HG02610 (cell line): ENCODE data around the gene PPM1H.

ENCODE experiments used
- ATAC-seq: cut with Tn5 transposase; IDR thresholded peaks from one replicate; pipeline ENCODE4 v1.9.1; 2021; ENCODE audit warnings: mild to moderate bottlenecking, moderate library complexity; ENCODE audit not compliant: unreplicated experiment

The PPM1H gene

GRCh38 chr12:62717643-62718042 is 217.3 kb downstream of the PPM1H start:
- ATAC-seq, result no peak

DNA sequence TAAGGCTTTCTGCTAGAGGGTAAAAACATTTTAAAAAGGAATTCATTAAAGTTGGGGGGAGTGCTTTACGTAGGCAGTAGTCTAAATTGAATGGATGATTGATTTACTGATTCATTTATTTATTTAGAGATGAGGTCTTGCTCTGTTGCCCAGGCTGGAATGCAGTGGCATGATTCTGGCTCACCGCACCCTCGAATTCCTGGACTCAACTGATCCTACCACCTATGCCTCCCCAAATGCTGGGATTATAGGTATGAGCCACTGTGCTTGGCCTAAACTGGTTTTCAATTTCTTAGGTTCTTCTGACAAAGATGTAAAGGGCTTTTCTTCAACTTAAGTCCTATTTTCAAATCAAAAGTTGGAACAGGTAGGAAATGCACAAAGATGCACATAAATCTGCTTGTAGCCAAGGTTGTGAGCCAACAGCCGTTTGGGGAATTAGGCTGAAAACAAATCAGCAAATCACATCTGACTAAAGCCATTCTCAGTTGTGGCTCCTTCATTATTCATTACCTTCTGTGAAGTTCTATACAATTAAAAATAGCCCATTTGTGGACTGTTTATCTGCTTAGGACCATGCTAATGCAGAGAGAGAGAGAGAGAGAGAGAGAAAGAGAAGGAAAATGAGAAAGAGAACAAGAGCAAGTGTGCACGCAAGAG is 218.0 kb downstream of the PPM1H start:
- no peak for ATAC-seq

DNA sequence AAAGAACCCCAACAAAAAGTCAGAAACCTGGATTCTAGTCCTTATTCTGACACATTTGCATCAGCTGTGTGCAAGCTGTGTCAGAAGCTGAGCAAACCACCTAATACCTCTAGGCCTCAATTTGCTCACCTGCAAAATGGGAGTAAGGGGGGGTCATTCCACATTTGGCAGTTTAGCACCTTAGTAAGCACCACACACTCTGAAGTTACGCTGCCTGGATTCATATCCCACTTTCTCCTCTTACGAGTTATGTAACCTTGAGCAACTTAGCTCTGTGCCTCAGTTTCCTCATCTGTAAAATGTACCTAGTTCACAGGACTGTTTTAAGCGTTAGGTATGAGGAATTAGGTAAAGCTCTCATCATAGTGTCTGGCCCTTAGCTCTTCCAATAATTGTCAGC is 218.9 kb downstream of the PPM1H start:
- no peak for ATAC-seq

DNA sequence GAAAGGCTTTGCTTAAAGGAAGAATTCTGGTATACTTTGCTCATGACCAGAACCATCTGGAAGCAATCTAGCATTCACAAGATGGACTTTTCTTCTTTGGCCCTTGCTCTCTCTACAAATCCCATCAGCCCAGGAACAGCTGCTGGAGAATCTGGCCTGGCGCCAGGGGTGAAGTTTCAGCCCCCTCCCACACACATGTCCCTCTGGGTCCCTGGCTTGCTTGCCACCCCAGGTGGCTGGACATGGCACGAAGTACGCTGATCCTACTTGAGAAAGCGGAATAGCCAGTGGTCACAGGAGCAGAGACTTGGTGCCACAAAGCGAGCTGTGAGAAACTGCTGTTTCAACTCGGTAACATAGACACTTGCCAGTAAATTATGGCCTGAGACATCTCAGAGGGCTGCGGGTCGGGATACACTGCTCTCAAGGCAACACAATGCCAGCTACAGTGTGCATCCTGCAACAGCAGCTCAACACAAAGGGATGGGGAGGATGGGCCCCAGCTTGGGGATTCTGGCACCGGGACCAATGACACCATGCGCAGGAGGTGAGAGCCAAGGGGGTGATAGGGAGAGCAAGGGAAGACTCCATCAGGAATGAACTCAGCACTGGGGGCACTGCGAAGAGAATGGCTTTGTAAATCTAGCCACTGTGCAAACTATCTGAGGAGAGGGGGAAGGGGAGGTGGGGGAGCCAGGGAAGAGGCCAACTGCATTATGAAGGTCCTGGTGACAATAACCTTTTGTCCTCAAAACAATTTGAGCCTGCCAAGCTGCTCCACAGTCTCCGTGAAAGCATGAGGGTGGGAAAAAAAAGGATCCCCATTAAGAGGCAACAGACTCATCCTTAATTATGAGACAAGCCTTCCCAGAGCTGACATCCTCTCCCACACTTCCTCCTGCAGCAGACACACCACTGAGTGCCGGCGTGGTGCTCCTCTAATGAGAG is 219.9 kb downstream of the PPM1H start:
- ATAC-seq, result no peak

DNA sequence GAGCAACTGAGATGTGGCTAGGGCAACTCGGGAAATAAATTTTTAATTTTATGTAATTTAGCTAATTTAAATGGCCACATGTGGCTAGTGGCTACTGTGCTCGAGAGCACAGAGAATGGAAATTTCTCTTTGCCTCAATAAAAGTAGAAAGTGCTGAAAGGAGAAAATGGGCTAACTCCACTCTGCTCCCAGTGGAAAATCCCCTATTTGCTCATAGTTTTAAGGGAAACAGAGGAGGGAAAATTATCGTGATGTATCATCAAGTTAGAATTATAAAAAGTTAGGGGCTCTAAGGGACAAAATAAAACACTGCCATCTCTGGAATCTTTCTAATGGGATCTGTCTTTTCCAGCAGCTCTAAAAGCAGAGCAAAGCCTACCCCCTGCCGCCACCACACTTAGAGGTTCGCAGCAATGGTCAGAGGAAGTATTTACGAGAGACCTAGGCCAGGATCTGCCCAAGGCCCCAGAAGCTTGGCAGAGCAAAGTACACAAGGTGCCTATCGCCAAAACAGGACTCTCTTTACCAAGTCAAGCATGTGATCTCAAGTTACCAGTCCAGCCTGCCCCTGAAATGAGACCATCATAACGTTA is 220.7 kb downstream of the PPM1H start:
- no peak for ATAC-seq

GRCh38 chr12:62713723-62714122 is 221.2 kb downstream of the PPM1H start:
- ATAC-seq, result no peak

GRCh38 chr12:62712681-62713573 is 222.0 kb downstream of the PPM1H start:
- ATAC-seq, result no peak

DNA sequence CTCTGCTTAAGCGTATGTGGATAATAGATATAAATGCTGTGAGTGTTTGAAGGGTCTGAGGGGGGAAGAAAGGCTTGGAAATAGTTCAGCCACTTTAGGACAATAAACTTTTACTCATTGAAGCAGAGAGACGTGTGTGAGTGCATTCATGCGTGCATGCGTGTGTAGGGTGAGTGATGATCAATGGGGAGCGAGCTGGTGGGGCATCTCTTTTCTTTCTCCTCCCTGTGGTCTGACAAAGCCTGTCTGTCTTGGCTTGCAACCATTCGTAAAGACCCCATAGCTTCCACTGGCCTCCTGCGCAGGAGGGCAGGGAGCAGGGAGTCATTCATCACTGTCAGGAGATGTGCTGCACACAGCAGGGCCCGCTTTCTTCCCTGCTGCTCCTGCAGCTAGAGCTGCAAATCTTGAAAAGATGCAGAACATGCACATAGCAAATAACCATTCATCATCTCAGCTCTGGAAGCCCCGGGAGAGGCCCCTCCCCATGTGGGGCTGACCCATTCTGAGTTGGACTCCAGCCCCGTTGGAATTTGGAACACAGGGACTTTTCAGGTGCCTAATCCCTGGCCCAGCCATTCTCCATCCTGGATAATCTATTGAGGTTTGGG is 223.2 kb downstream of the PPM1H start:
- no peak for ATAC-seq

DNA sequence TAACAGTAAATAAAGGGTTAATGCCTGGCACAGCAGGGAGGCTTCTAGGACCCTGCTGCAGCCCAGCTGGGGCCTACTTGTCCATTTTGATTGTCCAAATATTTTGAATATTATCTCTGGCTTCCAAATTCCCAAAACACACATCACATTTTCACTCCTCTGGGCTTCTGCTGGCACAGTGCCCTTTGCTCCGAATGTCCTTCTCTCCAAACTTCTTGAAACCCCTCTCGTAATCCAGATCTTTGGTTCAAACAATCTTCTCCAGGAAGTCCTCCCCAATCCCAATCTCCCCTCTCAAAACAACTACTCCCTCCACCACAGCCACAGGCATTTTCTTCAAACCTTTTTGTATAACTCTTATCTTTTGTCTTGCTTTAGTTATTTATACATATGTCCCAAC is 225.6 kb downstream of the PPM1H start:
- no peak for ATAC-seq

DNA sequence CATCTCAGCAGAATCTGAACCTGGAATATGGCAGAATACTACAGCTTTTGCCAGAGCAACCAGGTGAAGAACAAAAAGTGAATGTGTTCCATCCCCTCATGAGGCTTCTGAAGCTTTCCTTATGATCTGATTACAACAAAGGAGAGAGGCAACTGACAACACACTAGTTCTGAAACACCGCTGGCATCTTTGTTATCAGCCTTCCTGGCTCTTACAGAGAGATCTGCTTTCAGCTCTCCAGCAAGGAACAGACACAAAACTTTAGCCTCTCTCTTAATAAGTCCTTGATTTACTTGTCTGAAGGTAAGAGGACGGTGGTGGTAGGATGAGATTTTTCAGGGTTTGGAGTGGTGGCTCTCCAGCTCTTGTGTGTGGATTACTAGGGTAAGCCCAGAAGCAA is 227.0 kb downstream of the PPM1H start:
- no peak for ATAC-seq

DNA sequence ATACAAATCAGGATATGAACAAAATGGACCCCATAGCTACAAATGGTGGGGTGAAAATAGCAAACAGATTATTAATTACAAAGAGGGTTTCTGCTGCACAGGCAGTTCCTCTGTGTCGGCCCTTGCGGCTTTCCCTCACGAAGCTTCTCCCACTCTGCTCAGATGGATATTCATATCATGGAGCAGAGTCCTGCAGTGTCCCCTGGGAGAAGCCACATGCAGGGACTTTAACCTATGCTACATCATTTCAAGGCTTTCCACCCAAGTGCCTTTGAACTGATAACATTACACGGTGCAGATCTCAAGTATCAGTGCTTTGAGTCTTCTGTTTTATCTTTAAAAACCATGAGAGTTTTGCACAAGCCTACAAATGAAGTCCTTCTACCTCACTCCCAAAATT is 229.1 kb downstream of the PPM1H start:
- no peak for ATAC-seq

DNA sequence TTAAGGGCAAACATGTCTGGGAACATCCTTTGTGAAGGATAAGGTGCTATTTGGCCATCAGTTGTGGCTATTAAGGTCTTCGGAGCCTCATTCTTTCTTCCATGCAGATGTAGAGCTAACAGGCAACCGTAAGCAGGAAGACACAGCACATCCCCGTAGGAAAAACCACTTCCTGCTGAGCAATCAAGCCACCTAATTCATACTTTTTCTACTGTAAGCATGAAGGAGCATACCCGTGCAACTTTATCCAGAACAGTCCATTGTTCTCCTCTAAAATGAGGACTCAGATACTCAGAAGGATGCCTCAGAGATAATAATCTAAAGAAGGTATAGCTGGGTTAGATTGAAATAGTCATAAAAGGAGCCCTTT is 232.0 kb downstream of the PPM1H start:
- no peak for ATAC-seq

- ATAC-seq, result no peak
Measured at GRCh38 chr12:62701492-62701891, 233.5 kb downstream of the PPM1H start.

DNA sequence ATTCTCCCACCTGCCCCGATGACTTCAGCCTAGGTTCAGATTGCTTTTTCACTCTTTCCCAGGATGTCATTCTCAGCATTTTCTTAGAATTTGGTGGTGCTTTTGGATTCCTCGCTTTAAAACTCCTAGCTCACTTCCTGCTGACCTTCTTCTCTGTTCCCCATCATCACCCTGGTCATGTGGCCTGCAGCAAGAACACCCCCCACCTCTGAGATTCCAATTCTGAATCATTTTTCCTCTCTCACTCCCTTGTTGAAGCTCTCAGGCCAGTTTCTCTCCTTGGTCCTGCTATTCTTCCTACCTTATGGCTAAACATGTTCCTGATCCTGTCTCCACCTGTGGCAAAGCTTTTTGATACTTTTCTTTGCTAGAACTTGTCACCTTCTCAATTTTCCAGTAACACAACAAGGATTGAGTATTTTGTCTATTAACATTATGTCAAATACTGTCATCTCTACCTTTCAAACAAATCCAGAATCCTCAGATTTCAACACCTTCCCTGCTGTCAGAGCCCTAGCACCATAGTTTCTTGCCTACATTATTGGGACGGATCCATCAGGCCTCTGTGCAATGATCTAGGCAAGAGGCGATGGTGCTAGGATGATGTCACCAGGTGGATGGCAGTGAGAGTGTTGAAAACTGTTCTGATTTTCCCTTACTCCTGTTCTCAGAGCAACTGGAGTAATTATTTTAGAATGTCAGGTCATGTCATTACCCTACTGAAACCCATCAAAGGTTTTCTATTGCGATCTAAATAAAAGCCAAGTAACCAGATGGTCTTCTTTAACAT is 234.7 kb downstream of the PPM1H start:
- ATAC-seq, result no peak

DNA sequence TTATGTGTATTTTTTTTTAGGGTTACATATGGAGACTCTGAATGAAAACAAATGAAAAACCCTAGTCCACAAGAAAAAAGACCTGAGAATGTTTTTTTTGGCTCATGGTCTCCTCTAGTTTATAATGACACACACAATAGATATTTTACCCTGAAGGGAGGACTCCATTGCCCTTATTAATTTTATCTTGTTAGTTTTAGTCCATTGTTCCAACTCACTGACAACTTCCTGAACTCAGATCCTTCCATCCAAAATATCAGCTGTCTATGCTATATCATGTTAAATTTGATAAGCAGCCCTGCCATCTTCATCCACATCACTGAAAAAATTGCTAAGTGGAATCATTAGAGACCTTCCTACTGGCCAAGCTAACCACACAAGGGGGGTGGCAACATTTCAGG is 236.2 kb downstream of the PPM1H start:
- no peak for ATAC-seq

DNA sequence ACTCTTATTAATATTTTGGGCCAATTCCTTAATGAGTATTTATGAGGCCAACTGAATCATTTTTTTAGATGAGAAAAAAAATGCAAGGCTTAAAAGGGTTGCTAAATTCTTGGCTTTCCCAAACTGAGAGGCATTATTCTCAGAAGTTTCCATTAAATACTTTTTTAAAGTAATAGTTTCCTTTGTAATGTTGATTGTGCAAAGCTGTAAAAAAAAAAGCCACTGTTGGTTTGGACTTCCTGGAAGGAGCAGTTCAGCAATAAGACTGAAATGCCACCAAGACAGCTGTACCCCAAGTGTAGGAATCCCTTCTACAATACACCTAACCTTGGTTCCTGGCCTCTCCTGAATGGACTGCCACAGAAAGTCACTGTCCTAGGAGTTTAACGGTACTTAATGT is 237.1 kb downstream of the PPM1H start:
- ATAC-seq, result no peak

DNA sequence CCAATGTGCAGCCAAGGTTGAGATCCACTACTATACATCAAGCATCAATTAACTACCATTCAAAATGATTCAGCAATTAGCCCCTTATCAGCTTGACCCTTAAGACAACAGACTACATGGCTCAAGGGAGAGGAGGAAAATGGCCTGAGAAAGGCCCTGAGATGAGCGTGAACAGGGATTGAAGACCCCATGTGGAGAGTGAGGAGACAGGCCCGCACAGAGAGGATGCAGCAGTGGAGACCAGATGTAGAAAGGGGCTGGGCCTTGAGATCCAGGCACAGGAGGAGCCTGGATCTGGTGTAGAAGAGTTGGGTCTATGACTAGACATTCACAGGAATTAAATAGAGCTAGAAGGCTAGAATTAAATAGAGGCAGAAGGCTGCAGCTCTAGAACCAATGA is 239.3 kb downstream of the PPM1H start:
- ATAC-seq, result no peak

- ATAC-seq, result peak; percentile 66
Measured at GRCh38 chr12:62694632-62695031, 240.3 kb downstream of the PPM1H start.

DNA sequence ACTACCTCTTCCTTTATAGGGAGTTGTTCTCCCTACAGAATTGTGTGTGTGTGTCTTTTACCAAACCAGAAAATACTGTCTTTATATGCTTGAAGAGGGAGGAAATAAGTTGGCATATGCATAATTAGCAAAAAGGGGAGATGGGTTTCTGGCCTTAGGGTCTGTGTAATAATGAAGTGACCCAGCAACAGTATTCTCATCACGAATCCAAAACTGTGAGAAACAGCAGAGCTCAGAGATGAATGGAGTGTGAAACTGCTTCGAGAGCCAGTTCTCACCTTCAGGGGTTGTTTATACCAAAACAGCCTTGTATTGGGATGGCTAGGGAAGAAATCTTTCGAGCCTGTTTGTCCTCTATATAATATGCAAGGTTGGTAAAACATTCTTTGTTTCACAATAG is 240.8 kb downstream of the PPM1H start:
- no peak for ATAC-seq
